ENCODE measurements around the gene DTYMK. TPM values are rescaled to one million over a fixed set of nuclear protein-coding genes. Genes with fewer than 3 reads are reported as not detected.

DTYMK gene
- polyA plus RNA-seq (ENCODE audit: insufficient read length in 4 of 4) = 10 to 100 TPM; 33.6 to 45.9 (median 35.6) TPM

- DNase-seq (ENCODE audit: low read depth in 4 of 4, low spot score in 3 of 4) = peak; percentile 89 to 94 (median 91)
These were observed at the start of gene DTYMK for GRCh38 chr2:241686650-241687425. TSS of gene DTYMK (minus strand) at chr2:241686815. CDS start at chr2:241686783, 32 bp downstream.

GRCh38 chr2:241736111-241736510 is 49.5 kb upstream of the DTYMK start:
- DNase-seq (ENCODE audit: low read depth in 4 of 4, low spot score in 3 of 4) = no peak

GRCh38 chr2:241734467-241735208 is 48.0 kb upstream of the DTYMK start, which contains the start of gene D2HGDH:
TSS of gene D2HGDH (plus strand) at chr2:241734630. CDS start at chr2:241735225, 595 bp downstream.
- peak; percentile 72 to 81 (median 78) for DNase-seq (ENCODE audit: low read depth in 4 of 4, low spot score in 3 of 4)

GRCh38 chr2:241734208-241734466 is 47.5 kb upstream of the DTYMK start:
- DNase-seq (ENCODE audit: low read depth in 4 of 4, low spot score in 3 of 4) = no peak

- DNase-seq (ENCODE audit: low read depth in 4 of 4, low spot score in 3 of 4) = no peak
These were observed 47.0 kb upstream of the DTYMK start for GRCh38 chr2:241733391-241734207.

GRCh38 chr2:241732513-241733186 is 46.0 kb upstream of the DTYMK start:
- DNase-seq (ENCODE audit: low read depth in 4 of 4, low spot score in 3 of 4) = peak in 1 of 4 donors; percentile 38

GRCh38 chr2:241730671-241731293 is 44.2 kb upstream of the DTYMK start:
- DNase-seq (ENCODE audit: low read depth in 4 of 4, low spot score in 3 of 4) = no peak

- DNase-seq (ENCODE audit: low read depth in 4 of 4, low spot score in 3 of 4) = no peak
These were observed 43.3 kb upstream of the DTYMK start for GRCh38 chr2:241729868-241730267.

- no peak for DNase-seq (ENCODE audit: low read depth in 4 of 4, low spot score in 3 of 4)
These were observed 42.0 kb upstream of the DTYMK start for GRCh38 chr2:241728627-241729026.

GRCh38 chr2:241728000-241728399 is 41.4 kb upstream of the DTYMK start:
- no peak for DNase-seq (ENCODE audit: low read depth in 4 of 4, low spot score in 3 of 4)

GRCh38 chr2:241726459-241726858 is 39.8 kb upstream of the DTYMK start:
- DNase-seq (ENCODE audit: low read depth in 4 of 4, low spot score in 3 of 4) = no peak

GRCh38 chr2:241724975-241725870 is 38.6 kb upstream of the DTYMK start:
- DNase-seq (ENCODE audit: low read depth in 4 of 4, low spot score in 3 of 4) = no peak

- DNase-seq (ENCODE audit: low read depth in 4 of 4, low spot score in 3 of 4) = no peak
These were observed 37.8 kb upstream of the DTYMK start for GRCh38 chr2:241724259-241724974.

GRCh38 chr2:241722896-241723454 is 36.4 kb upstream of the DTYMK start:
- DNase-seq (ENCODE audit: low read depth in 4 of 4, low spot score in 3 of 4) = no peak

- DNase-seq (ENCODE audit: low read depth in 4 of 4, low spot score in 3 of 4) = no peak
These were observed 35.2 kb upstream of the DTYMK start for GRCh38 chr2:241721852-241722251.

- DNase-seq (ENCODE audit: low read depth in 4 of 4, low spot score in 3 of 4) = no peak
These were observed 33.9 kb upstream of the DTYMK start for GRCh38 chr2:241720560-241720959.

GRCh38 chr2:241720099-241720498 is 33.5 kb upstream of the DTYMK start:
- DNase-seq (ENCODE audit: low read depth in 4 of 4, low spot score in 3 of 4) = no peak

GRCh38 chr2:241719093-241719492 is 32.5 kb upstream of the DTYMK start:
- no peak for DNase-seq (ENCODE audit: low read depth in 4 of 4, low spot score in 3 of 4)
